NT2/D1 (cell line): ENCODE results near the gene ZNHIT2.

Source experiments
- SUZ12 ChIP-seq: IDR thresholded peaks from 2 replicates; pipeline ENCODE4 v1.6.1; 2011; ENCODE audit not compliant: insufficient read length, insufficient read depth; ENCODE audit errors: extremely low read depth
- YY1 ChIP-seq: IDR thresholded peaks from 2 replicates; pipeline ENCODE4 v1.6.1; 2011; ENCODE audit not compliant: insufficient read length, insufficient read depth

DNA sequence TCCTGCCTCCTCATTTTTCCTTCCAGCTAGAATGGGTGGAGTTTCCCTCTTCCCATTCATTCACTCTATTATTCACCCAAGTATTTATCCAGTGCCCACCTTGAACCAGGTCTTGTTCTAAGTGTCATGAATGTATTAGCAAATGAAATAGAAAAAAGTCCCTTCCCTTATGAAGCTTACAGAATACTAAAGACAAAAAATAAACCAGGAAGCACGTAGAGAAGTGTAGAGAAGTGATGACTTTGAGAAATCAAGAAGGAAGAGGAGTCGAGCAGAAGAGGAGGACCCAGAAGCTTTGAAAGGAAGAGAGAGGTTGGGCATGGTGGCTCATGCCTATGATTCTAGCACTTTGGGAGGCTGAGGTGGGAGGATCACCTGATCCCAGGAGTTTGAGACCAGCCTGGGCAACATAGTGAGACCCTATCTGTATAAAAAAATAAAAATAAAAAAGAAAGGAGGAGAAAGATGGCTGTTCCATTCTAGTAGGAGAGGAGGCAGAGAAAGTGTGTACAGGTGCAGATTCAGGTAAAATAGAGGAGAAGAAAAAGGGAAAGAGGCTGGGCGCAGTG is 33.9 kb upstream of the ZNHIT2 start:
- no peak for TF ChIP-seq YY1
- no peak for TF ChIP-seq SUZ12
